ENCODE measurements around the gene MAD1L1. TPM values are rescaled to one million over a fixed set of nuclear protein-coding genes. Genes with fewer than 3 reads are reported as not detected.

Gene MAD1L1
- total RNA-seq, 2 experiments from 2014 or later = 58.3 to 65.3 TPM

GRCh38 chr7:1953199-1954190, 279.2 kb downstream of the MAD1L1 start:
- no TSS peak for BruUV-seq (replicated peaks)
- intact Hi-C loops (cut with micrococcal nuclease; ENCODE audit: unreplicated experiment) = no loop called here
- no peak for DNase-seq (ENCODE audit: low spot score)
- Histone ChIP-seq H3K4me2 (ENCODE audit: low read length) (no peak overlapping the region), H3K4me3 (ENCODE audit: low read depth, low read length, poor library complexity, severe bottlenecking) (no peak overlapping the region), H3K9me3 (ENCODE audit: low read length) (no peaks in the 10 kb centered on the region), H4K20me1 (ENCODE audit: insufficient read depth, low read length) (no peaks in the 10 kb centered on the region), H3K27ac (ENCODE audit: low read depth, low read length, poor library complexity, severe bottlenecking) (no peak overlapping the region), H3K36me3 (ENCODE audit: insufficient read depth, low read length) (no peaks in the 10 kb centered on the region), H3K9me2 (ENCODE audit: insufficient read depth, low read length) (no peaks in the 10 kb centered on the region), H2AFZ (ENCODE audit: low read length) (no peak overlapping the region), H3K4me1 (ENCODE audit: insufficient read depth, low read length, poor library complexity, severe bottlenecking) (no peaks in the 10 kb centered on the region), H3K79me2 (ENCODE audit: insufficient read depth, low read depth, low read length) (no peaks in the 10 kb centered on the region)
- no peak for TF ChIP-seq EZH2phosphoT487 (IDR thresholded peaks at IDR 0.05; ENCODE audit: borderline replicate concordance, low read depth, low read length)
- TF ChIP-seq, protein P1, sequence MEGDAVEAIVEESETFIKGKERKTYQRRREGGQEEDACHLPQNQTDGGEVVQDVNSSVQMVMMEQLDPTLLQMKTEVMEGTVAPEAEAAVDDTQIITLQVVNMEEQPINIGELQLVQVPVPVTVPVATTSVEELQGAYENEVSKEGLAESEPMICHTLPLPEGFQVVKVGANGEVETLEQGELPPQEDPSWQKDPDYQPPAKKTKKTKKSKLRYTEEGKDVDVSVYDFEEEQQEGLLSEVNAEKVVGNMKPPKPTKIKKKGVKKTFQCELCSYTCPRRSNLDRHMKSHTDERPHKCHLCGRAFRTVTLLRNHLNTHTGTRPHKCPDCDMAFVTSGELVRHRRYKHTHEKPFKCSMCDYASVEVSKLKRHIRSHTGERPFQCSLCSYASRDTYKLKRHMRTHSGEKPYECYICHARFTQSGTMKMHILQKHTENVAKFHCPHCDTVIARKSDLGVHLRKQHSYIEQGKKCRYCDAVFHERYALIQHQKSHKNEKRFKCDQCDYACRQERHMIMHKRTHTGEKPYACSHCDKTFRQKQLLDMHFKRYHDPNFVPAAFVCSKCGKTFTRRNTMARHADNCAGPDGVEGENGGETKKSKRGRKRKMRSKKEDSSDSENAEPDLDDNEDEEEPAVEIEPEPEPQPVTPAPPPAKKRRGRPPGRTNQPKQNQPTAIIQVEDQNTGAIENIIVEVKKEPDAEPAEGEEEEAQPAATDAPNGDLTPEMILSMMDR (conservative IDR thresholded peaks at IDR 0.05; ENCODE audit: low read length) = no peak
- ChIA-PET POLR2A (no interaction called here), CTCF (ENCODE audit: unreplicated experiment) (no interaction called here)

GRCh38 chr7:1952781-1953180, 280.0 kb downstream of the MAD1L1 start:
- no peak overlapping the region for H3K4me2 ChIP-seq (ENCODE audit: low read length)
- H3K27ac ChIP-seq (ENCODE audit: low read depth, low read length, poor library complexity, severe bottlenecking) = no peak overlapping the region
- no peak overlapping the region for H3K4me3 ChIP-seq (ENCODE audit: low read depth, low read length, poor library complexity, severe bottlenecking)
- H3K9me3 ChIP-seq (ENCODE audit: low read length) = no peaks in the 10 kb centered on the region
- H3K9me2 ChIP-seq (ENCODE audit: insufficient read depth, low read length) = no peaks in the 10 kb centered on the region
- intact Hi-C loops (cut with micrococcal nuclease; ENCODE audit: unreplicated experiment) = no loop called here
- no TSS peak for BruUV-seq (replicated peaks)
- TF ChIP-seq, protein P1 (conservative IDR thresholded peaks at IDR 0.05; ENCODE audit: low read length) = no peak
- TF ChIP-seq EZH2phosphoT487 (IDR thresholded peaks at IDR 0.05; ENCODE audit: borderline replicate concordance, low read depth, low read length) = no peak
- POLR2A ChIA-PET = no interaction called here
- no peaks in the 10 kb centered on the region for H3K36me3 ChIP-seq (ENCODE audit: insufficient read depth, low read length)
- no peaks in the 10 kb centered on the region for H3K4me1 ChIP-seq (ENCODE audit: insufficient read depth, low read length, poor library complexity, severe bottlenecking)
- no peaks in the 10 kb centered on the region for H4K20me1 ChIP-seq (ENCODE audit: insufficient read depth, low read length)
- no peak for DNase-seq (ENCODE audit: low spot score)
- CTCF ChIA-PET (ENCODE audit: unreplicated experiment) = no interaction called here
- H2AFZ ChIP-seq (ENCODE audit: low read length) = no peak overlapping the region
- H3K79me2 ChIP-seq (ENCODE audit: insufficient read depth, low read depth, low read length) = no peaks in the 10 kb centered on the region

GRCh38 chr7:1952169-1952760, 280.5 kb downstream of the MAD1L1 start:
- H4K20me1 ChIP-seq (ENCODE audit: insufficient read depth, low read length) = no peaks in the 10 kb centered on the region
- no TSS peak for BruUV-seq (replicated peaks)
- ChIA-PET POLR2A (no interaction called here), CTCF (ENCODE audit: unreplicated experiment) (no interaction called here)
- no peak overlapping the region for H3K27ac ChIP-seq (ENCODE audit: low read depth, low read length, poor library complexity, severe bottlenecking)
- no peaks in the 10 kb centered on the region for H3K9me2 ChIP-seq (ENCODE audit: insufficient read depth, low read length)
- DNase-seq (ENCODE audit: low spot score) = no peak
- no peaks in the 10 kb centered on the region for H3K36me3 ChIP-seq (ENCODE audit: insufficient read depth, low read length)
- H3K4me1 ChIP-seq (ENCODE audit: insufficient read depth, low read length, poor library complexity, severe bottlenecking) = no peaks in the 10 kb centered on the region
- TF ChIP-seq EZH2phosphoT487 (IDR thresholded peaks at IDR 0.05; ENCODE audit: borderline replicate concordance, low read depth, low read length) = no peak
- TF ChIP-seq, protein P1 (conservative IDR thresholded peaks at IDR 0.05; ENCODE audit: low read length) = no peak
- H3K4me3 ChIP-seq (ENCODE audit: low read depth, low read length, poor library complexity, severe bottlenecking) = no peak overlapping the region
- intact Hi-C loops (cut with micrococcal nuclease; ENCODE audit: unreplicated experiment) = no loop called here
- no peak overlapping the region for H2AFZ ChIP-seq (ENCODE audit: low read length)
- no peaks in the 10 kb centered on the region for H3K9me3 ChIP-seq (ENCODE audit: low read length)
- H3K79me2 ChIP-seq (ENCODE audit: insufficient read depth, low read depth, low read length) = no peaks in the 10 kb centered on the region
- H3K4me2 ChIP-seq (ENCODE audit: low read length) = no peak overlapping the region

Data from OCI-LY7 (cell line).